ENCODE measurements around the gene MLST8.

MLST8 gene

GRCh38 chr16:2234813-2235170 is 29.5 kb downstream of the MLST8 start:
- TF ChIP-seq CTCF (conservative IDR thresholded peaks at IDR 0.05) (no peak), ZFX (IDR thresholded peaks at IDR 0.05) (no peak)
- no peak overlapping the region for H3K27ac ChIP-seq

- TF ChIP-seq CTCF (conservative IDR thresholded peaks at IDR 0.05) (no peak), ZFX (IDR thresholded peaks at IDR 0.05) (no peak)
- no peak overlapping the region for H3K27ac ChIP-seq
Observed at GRCh38 chr16:2235234-2235651, 30.0 kb downstream of the MLST8 start.

- H3K27ac ChIP-seq = no peak overlapping the region
Observed at GRCh38 chr16:2235695-2236336, 30.6 kb downstream of the MLST8 start.

GRCh38 chr16:2236337-2237101 is 31.3 kb downstream of the MLST8 start, which contains the start of gene DNASE1L2:
DNASE1L2 (plus strand) TSS chr16:2236444; CDS start chr16:2236817, 373 bp downstream.
- H3K27ac ChIP-seq = no peak within 1 kb of the TSS
- TF ChIP-seq ZFX (IDR thresholded peaks at IDR 0.05) = no peak

More at GRCh38 chr16:2235695-2236336, 30.6 kb downstream of the MLST8 start:
- TF ChIP-seq ZFX (IDR thresholded peaks at IDR 0.05) (no peak), CTCF (conservative IDR thresholded peaks at IDR 0.05) (no peak)

- H3K27ac ChIP-seq = no peak overlapping the region
- TF ChIP-seq CTCF (conservative IDR thresholded peaks at IDR 0.05) = no peak
- TF ChIP-seq ZFX (IDR thresholded peaks at IDR 0.05) = no peak
Observed at GRCh38 chr16:2237102-2237482, 31.8 kb downstream of the MLST8 start.

- no peak overlapping the region for H3K27ac ChIP-seq
- TF ChIP-seq ZFX (IDR thresholded peaks at IDR 0.05) (no peak), CTCF (conservative IDR thresholded peaks at IDR 0.05) (no peak)
Observed at GRCh38 chr16:2237493-2238149, 32.4 kb downstream of the MLST8 start.

- TF ChIP-seq CTCF (conservative IDR thresholded peaks at IDR 0.05) = no peak
- TF ChIP-seq ZFX (IDR thresholded peaks at IDR 0.05) = no peak
- no peak overlapping the region for H3K27ac ChIP-seq
Observed at GRCh38 chr16:2238150-2238837, 33.0 kb downstream of the MLST8 start.
